Activated T-helper 2 cell treated with anti-CD3 and anti-CD28 coated beads, Interferon-gamma antibody, Interleukin-2, Interleukin-4, amounts not matched to agents 10 μg/mL and 5 μg/mL and 100 μg/mL, durations not matched to agents 14 hours and 24 hours and 36 hours (primary cell): ENCODE results near the gene ABI3. TPM values are rescaled to one million over a fixed set of nuclear protein-coding genes. Genes with fewer than 3 reads are reported as not detected.
A peak's percentile ranks its signal among the peaks of the same experiment; 100 is the strongest.

Experiments
- DNase-seq: peaks from one replicate; pipeline ENCODE4 v3.0.0; 2021; ENCODE audit warnings: low spot score
- H3K27ac Mint-ChIP-seq: one replicate; pipeline ENCODE4 v1.8.0; 2021; ENCODE audit warnings: mixed read lengths
- H3K27me3 Mint-ChIP-seq: one replicate; pipeline ENCODE4 v1.8.0; 2021; ENCODE audit warnings: low read depth, mixed read lengths
- H3K36me3 Mint-ChIP-seq: one replicate; pipeline ENCODE4 v1.8.0; 2021; ENCODE audit warnings: low read depth, mixed read lengths
- H3K4me1 Mint-ChIP-seq: one replicate; pipeline ENCODE4 v1.8.0; 2021; ENCODE audit warnings: low read depth, mixed read lengths
- H3K4me3 Mint-ChIP-seq: one replicate; pipeline ENCODE4 v1.8.0; 2021; ENCODE audit warnings: low read depth, mild to moderate bottlenecking, moderate library complexity, mixed read lengths
- H3K9me3 Mint-ChIP-seq: one replicate; pipeline ENCODE4 v1.8.0; 2021; ENCODE audit warnings: mixed read lengths
- intact Hi-C: fragments of 100-400 bp; cut with micrococcal nuclease; formaldehyde crosslinking; loops from one replicate; pipeline ENCODE4 v1.15.1; 2023
- total RNA-seq: library from RNA; stranded (reverse); gene quantifications from 2 replicates; pipeline ENCODE4 v1.2.3, GENCODE V29; 2022

The ABI3 gene
- total RNA-seq, 1 donor from 2014 or later: 30.0 TPM

DNA sequence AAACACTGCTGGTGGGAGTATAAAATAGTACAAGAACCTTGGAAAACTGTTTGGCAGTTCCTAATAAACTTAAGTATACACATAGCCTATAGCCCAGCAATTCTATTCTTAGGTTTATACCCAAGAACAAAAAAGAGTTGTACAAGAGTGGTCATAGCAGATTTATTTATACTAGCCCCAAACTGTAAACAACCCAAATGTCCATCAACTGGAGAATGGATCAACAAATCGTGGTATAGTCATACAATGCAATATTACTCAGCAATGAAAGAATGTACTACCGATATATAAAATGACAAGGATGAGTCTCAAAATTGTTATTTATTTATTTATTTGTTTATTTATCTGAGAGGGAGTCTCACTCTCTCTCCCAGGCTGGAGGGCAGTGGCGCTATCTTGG is 23.2 kb upstream of the ABI3 start:
- peaks cover 9% of the 10 kb centered on the region for H3K4me1 Mint-ChIP-seq
- peaks cover 25% of the 10 kb centered on the region for H3K9me3 Mint-ChIP-seq
- H3K4me3 Mint-ChIP-seq: no peak overlapping the region
- H3K36me3 Mint-ChIP-seq: peaks cover 7% of the 10 kb centered on the region
- H3K27ac Mint-ChIP-seq: no peak overlapping the region
- intact Hi-C loops: no loop called here
- no peak for DNase-seq
- no peaks in the 10 kb centered on the region for H3K27me3 Mint-ChIP-seq

DNA sequence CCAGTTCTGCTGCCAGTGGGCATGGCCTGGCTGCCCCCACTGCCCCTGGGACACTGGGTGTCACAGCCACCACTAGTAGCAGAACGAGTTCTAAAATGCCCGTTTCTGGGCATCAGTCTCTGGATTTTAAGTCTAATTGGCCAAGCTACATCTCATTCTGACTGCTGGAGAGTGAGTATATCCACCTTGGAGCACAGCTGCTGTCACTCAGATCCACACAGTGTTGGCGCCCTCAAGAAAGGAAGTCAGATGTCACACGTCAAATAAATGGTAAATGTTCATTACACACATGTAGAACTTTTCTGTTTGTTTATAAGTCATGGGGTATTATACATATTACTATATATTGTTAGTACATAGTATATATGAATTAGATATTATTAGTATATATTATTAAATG is 19.6 kb upstream of the ABI3 start:
- H3K9me3 Mint-ChIP-seq: peaks cover 5% of the 10 kb centered on the region
- H3K4me3 Mint-ChIP-seq: peak overlapping the region; percentile 53
- H3K27me3 Mint-ChIP-seq: no peaks in the 10 kb centered on the region
- DNase-seq: no peak
- intact Hi-C loops: loop anchor here (5.0 to 10.0 kb wide), 4 partner anchors 151 to 554 kb away; partner anchors contain the start of gene UBE2Z
- H3K27ac Mint-ChIP-seq: peak overlapping the region; percentile 49
- H3K4me1 Mint-ChIP-seq: peaks cover 28% of the 10 kb centered on the region
- no peaks in the 10 kb centered on the region for H3K36me3 Mint-ChIP-seq

DNA sequence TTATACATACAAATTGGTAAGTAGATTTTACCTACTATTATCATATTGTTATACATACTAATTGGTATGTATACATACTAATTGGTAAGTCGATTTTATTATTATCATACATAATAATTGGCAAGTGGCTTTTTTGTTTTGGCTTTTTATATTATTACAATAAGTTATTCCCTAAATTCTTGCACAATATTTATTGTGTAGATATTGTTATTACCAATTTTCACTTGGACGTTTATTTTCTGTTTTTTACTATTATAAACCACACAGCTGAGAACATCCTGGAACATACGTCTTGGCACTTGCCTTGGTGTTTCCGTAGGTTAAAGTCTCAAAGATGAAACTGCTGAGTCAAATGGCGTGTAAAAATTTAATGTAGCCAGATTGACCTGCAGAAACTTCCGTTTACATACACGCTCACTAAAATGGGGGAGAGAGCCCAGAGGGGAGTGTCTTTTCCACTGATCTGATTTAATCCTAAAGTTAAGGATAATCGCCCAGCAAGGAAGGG is 19.0 kb upstream of the ABI3 start:
- Mint-ChIP-seq H3K4me1 (peaks cover 34% of the 10 kb centered on the region), H3K4me3 (peak overlapping the region; percentile 84), H3K36me3 (no peaks in the 10 kb centered on the region), H3K27me3 (no peaks in the 10 kb centered on the region), H3K9me3 (no peaks in the 10 kb centered on the region), H3K27ac (peak overlapping the region; percentile 93)
- no peak for DNase-seq
- intact Hi-C loops: loop anchor here (5.0 to 10.0 kb wide), 4 partner anchors 151 to 553 kb away; partner anchors contain the start of gene UBE2Z

DNA sequence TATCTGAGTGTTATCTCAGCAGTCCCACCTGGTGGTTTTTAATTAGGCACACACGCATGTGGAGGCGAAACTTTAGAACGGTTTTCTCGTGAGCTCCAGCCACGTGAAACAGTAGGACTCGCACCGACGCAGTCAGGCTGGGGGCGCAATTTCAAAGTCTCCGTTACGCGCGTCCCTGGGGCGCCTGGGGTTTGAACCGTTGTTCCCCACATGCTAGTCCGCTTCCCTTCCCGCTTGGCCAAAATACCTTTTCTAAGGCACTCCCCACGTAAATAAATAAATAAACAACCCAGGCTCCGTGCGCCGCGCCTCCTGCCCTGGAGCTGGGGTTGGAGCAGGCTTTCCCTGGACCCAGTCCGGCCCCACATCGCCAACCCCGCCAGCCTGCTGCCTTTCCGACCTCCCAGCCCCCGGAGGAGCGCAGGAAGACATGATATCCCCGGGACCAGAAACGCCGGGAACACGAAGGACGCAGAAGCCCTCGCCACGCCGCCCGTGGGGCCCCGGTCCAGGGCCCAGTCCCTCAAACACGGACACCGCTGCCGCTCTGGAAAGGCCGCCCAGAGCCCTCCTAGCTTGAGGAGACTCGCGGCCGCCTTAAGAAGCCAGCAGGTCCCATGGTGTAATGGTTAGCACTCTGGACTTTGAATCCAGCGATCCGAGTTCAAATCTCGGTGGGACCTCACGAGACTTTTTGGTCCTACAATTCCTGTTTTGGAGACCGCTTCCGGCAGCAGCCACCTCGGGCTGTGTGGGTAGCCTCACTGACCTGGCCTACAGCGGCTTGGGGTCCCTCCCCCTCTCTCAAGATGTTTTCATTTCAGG is 18.4 kb upstream of the ABI3 start:
- Mint-ChIP-seq H3K9me3 (no peaks in the 10 kb centered on the region), H3K36me3 (no peaks in the 10 kb centered on the region), H3K27me3 (no peaks in the 10 kb centered on the region), H3K27ac (peak overlapping the region; percentile 93), H3K4me1 (peaks cover 37% of the 10 kb centered on the region), H3K4me3 (peak overlapping the region; percentile 84)
- intact Hi-C loops: loop anchor here (1.0 to 10.0 kb wide), 5 partner anchors 18 to 553 kb away; partner anchors contain the start of genes ABI3, GNGT2 and UBE2Z
- DNase-seq: peak; percentile 81

DNA sequence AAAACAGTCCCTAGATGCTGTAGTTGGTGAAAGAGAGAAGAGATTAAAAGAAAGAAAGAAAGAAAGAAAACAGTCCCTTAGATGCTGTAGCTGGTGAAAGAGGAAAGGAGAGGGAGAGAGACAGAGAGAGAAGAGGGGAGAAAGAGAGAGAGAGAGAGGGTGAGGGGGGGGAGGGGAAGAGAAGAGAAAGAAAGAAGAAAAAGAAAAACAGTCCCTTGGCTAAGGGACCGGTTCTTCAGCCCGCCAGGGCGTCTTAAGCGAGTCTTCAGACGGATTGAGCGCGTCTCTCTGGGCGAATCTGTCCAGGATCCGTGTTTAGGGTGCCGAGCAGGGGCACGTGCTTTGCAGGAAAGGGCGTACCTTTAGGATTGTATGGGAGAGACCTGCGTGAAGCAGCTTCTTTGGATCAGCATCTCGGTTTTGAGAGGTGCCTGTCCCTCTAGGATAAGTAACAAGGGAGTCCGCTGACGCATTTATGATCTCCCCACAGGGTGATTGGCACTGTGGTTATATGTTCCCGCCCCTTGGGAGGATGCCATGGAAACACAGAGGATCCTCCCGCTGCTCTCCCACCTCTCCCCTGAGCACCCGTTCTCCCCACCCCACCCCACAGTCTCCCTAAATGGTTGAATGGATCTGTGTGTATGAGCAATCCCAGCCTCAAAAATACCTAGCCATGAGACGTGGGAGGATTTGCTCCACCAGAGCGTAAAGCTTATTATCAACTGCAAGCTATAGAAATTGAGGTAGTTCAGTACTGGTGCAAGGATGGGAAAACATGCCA is 16.8 kb upstream of the ABI3 start:
- Mint-ChIP-seq H3K27me3 (no peaks in the 10 kb centered on the region), H3K36me3 (no peaks in the 10 kb centered on the region), H3K4me3 (peak overlapping the region; percentile 84), H3K9me3 (no peaks in the 10 kb centered on the region), H3K4me1 (peaks cover 37% of the 10 kb centered on the region), H3K27ac (peak overlapping the region; percentile 93)
- no peak for DNase-seq
- intact Hi-C loops: loop anchor here (2.0 to 10.0 kb wide), 5 partner anchors 25 to 551 kb away; partner anchors contain the start of gene UBE2Z

DNA sequence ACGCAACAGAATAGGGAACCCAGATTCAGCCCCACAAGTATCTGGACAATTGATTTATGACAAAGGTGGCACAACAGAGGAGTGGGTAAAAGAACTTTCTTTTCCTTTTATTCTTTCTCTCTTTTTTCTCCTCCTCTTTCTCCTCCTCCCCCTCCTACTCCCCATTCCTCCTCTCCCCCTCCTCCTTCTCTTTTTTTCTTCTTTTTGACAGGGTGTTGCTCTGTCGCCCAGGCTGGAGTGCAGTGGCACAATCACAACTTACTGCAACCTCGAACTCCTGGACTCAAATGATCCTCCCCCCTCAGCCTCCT is 16.3 kb upstream of the ABI3 start:
- Mint-ChIP-seq H3K36me3 (no peaks in the 10 kb centered on the region), H3K4me3 (peak overlapping the region; percentile 50), H3K9me3 (no peaks in the 10 kb centered on the region), H3K27ac (peak overlapping the region; percentile 51), H3K4me1 (peaks cover 37% of the 10 kb centered on the region), H3K27me3 (no peaks in the 10 kb centered on the region)
- no peak for DNase-seq
- intact Hi-C loops: loop anchor here (2.0 to 10.0 kb wide), 5 partner anchors 25 to 551 kb away; partner anchors contain the start of gene UBE2Z

DNA sequence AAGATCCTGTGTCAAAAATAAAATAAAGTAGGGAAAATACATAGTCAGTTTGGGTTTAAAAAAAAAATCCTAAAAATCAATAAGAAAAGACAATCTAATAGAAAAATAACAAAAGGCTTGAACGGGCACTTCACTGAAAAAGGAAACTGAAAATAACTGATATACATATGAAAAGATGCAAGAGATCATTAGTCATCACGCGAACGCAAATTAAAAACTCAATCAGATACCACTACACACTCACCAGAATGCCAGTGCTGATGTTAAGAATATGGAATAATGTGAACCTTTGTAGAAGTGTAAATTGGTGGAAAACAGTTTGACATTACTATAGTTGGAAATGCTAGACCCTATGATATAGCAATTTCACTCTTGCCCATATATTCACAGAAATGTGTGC is 14.8 kb upstream of the ABI3 start:
- H3K27ac Mint-ChIP-seq: peak overlapping the region; percentile 71

DNA sequence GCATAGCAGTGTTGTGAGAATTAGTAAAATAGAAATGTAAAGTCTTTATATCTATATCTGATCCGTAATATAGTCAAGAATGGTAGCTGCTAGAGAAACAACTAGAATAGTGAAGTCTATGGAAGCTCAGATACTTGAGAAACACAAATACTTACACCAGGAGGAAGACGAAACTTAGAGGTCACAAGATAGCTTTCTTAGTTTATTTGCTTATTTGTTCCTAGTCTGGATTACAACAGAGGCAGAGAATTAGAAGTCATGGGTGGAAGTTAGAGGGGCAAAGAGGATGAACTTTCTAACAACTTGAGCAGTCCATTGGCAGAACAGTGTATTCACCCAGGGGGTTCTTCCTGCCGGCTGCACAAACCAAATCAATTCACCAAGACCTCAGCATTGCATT is 14.0 kb upstream of the ABI3 start:
- Mint-ChIP-seq H3K4me3 (no peak overlapping the region), H3K36me3 (no peaks in the 10 kb centered on the region), H3K9me3 (no peaks in the 10 kb centered on the region), H3K27ac (no peak overlapping the region), H3K27me3 (no peaks in the 10 kb centered on the region), H3K4me1 (peaks cover 31% of the 10 kb centered on the region)
- no peak for DNase-seq
- intact Hi-C loops: loop anchor here (10.0 kb wide), 3 partner anchors 292 to 548 kb away; partner anchors contain the start of gene UBE2Z

More for the DNA sequence above, 14.8 kb upstream of the ABI3 start:
- Mint-ChIP-seq H3K36me3 (no peaks in the 10 kb centered on the region), H3K4me3 (no peak overlapping the region), H3K4me1 (peaks cover 34% of the 10 kb centered on the region), H3K9me3 (no peaks in the 10 kb centered on the region), H3K27me3 (no peaks in the 10 kb centered on the region)
- intact Hi-C loops: loop anchor here (2.0 to 10.0 kb wide), 4 partner anchors 23 to 549 kb away; partner anchors contain the start of gene UBE2Z
- no peak for DNase-seq

DNA sequence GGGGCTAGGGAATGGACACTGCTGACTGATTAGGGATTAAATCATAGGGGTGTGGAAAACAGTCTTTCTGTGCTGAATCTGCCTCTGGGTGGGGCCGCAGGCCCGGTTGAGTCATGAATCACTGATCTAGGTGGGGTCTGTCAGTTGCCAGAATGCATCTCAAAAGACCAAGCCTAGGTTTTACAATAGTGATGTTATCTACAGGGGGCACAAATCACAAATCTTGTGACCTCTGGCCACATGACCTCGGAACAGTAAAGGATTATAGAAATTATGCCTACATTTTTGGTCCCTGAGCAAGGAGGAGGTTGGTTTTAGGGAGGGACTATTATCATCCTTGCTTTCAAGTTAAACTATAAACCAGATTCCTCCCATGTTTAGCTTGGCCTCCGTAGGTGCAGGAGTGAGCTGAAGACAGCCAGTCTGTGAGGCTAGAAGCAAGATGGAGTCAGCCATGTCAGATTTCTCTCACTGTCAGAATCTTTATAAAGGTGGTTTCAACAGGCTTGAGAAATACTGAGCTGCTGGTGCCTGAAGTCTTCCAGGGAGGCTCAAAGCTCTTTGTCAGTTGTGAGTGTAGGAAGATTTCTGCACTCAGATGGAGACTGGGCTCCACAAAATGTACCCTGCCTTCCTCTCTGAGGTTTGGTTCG is 13.0 kb upstream of the ABI3 start:
- Mint-ChIP-seq H3K4me3 (no peak overlapping the region), H3K9me3 (no peaks in the 10 kb centered on the region)
- intact Hi-C loops: loop anchor here (10.0 kb wide), 3 partner anchors 293 to 547 kb away; partner anchors contain the start of gene UBE2Z

DNA sequence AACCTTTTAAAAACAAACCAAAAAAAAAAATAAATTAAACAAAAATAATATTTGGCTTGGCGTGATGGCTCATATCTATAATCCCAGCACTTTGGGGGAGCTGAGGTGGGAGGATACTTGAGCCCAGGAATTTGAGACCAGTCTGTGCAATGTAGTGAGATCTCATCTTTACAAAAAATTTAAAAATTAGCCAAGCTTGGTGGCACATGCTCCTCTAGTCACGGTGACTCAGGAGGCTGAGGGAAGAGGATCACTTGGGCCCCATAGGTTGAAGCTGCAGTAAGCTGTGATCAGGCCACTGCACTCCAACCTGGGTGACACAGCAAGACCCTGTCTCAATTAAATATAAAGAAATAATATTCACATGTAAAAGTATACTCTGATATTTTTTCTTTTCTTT is 12.3 kb upstream of the ABI3 start:
- intact Hi-C loops: loop anchor here (10.0 kb wide), 3 partner anchors 293 to 547 kb away; partner anchors contain the start of gene UBE2Z
- no peaks in the 10 kb centered on the region for H3K27me3 Mint-ChIP-seq
- no peaks in the 10 kb centered on the region for H3K36me3 Mint-ChIP-seq
- H3K27ac Mint-ChIP-seq: no peak overlapping the region
- H3K9me3 Mint-ChIP-seq: no peaks in the 10 kb centered on the region
- peaks cover 27% of the 10 kb centered on the region for H3K4me1 Mint-ChIP-seq
- DNase-seq: no peak
- H3K4me3 Mint-ChIP-seq: no peak overlapping the region

More for the DNA sequence above, 13.0 kb upstream of the ABI3 start:
- H3K36me3 Mint-ChIP-seq: no peaks in the 10 kb centered on the region
- H3K27ac Mint-ChIP-seq: no peak overlapping the region
- no peaks in the 10 kb centered on the region for H3K27me3 Mint-ChIP-seq
- H3K4me1 Mint-ChIP-seq: peaks cover 27% of the 10 kb centered on the region
- no peak for DNase-seq

DNA sequence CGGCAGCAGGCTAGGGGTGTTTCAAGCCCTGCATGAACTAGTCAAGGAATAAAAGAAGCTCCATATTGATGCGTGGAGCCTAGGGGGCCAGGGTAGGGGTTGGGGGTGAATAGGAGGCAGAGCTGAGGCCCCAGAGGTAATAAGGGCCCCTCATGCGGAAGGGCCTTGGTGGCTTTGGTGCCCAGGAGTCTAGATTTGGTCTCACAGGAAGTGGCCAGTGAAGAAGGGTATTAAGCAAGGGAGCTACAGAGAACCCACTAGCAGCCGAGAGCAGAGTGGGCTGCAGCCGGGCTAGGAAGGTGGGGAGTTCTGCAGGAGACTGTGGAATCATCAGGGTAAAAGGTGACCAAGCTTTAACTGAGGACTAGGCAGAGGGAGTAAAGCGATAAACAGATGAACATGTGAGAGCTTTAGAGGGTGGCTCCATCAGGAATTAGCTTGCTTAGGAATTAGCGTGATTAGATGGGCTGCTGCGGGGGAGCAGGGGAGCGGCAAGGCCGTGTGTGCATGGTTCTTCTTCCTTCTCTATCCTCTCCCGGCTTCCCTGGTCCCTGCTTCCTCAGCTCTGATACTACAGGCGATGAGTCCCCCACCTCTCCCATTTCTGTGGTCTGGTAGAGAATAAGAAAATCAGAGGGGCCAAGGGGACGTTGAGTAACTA is 10.0 kb upstream of the ABI3 start:
- no peak for DNase-seq
- Mint-ChIP-seq H3K36me3 (no peaks in the 10 kb centered on the region), H3K4me1 (peaks cover 12% of the 10 kb centered on the region), H3K4me3 (no peak overlapping the region), H3K27ac (no peak overlapping the region), H3K9me3 (no peaks in the 10 kb centered on the region), H3K27me3 (no peaks in the 10 kb centered on the region)
- intact Hi-C loops: no loop called here

DNA sequence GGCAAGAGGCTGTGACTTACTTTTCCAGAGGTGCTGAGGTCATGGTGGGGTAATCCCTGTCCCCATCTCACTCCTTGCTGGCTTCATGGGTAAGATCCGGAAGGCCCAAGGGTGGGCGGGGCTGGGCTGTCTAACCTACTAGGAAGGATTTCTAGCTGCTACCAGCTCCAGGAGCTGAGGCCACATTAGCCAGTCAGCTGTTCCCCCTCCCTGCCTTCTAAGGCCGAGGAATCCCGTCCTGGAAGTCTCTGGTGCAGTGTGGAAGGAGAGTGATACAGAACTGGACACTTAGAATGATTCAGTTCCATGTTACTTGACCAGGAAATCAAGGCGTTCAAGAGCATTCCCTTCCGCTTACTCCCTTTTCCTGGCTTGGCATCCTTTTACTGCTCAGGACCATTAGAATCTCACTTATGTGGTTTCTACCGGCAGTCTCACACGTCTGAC is 9.0 kb upstream of the ABI3 start:
- DNase-seq: no peak
- Mint-ChIP-seq H3K9me3 (no peaks in the 10 kb centered on the region), H3K36me3 (peaks cover 6% of the 10 kb centered on the region), H3K4me3 (no peak overlapping the region), H3K4me1 (peaks cover 3% of the 10 kb centered on the region), H3K27me3 (no peaks in the 10 kb centered on the region), H3K27ac (no peak overlapping the region)
- intact Hi-C loops: no loop called here
